MCF 10A (cell line): ENCODE measurements around the gene DHTKD1. TPM values are rescaled to one million over a fixed set of nuclear protein-coding genes. Genes with fewer than 3 reads are reported as not detected.

Source experiments
- Bru-seq: library from RNA; stranded (reverse); fragments of 400-500 nt; gene quantifications from one replicate; lab custom pipeline; 2021; lab: Mats Ljungman, UMichigan
- BruChase-seq, 2 experiments: library from RNA; stranded (reverse); fragments of 400-500 nt; gene quantifications; one replicate each; lab custom pipeline; 2021; lab: Mats Ljungman, UMichigan
- BruUV-seq: library from RNA; stranded (reverse); fragments of 400-500 nt; replicated peaks from 2 replicates; lab custom pipeline; 2021; lab: Mats Ljungman, UMichigan
- CTCF ChIA-PET: fragments of 300-600 bp; sonication (Branson Sonifier 250); formaldehyde crosslinking; extraction: SDS; loops from one replicate; lab custom pipeline; 2021; ENCODE audit warnings: antibody characterized with exemption, inconsistent platforms; lab: Yijun Ruan, JAX
- POLR2A ChIA-PET: fragments of 300-600, 350-650 bp; sonication (Branson Sonifier 250); formaldehyde crosslinking; extraction: SDS; loops from one replicate; lab custom pipeline; 2020; ENCODE audit warnings: antibody characterized with exemption, inconsistent platforms; lab: Yijun Ruan, JAX
- DNase-seq: peaks from one replicate; pipeline ENCODE4 v3.0.0-alpha.2; 2018; ENCODE audit not compliant: unreplicated experiment
- H3K27ac Mint-ChIP-seq: one replicate; pipeline ENCODE4 v1.8.0; 2022; ENCODE audit warnings: mild to moderate bottlenecking, low read depth, mixed read lengths; ENCODE audit not compliant: unreplicated experiment
- H3K27me3 Mint-ChIP-seq: one replicate; pipeline ENCODE4 v1.8.0; 2022; ENCODE audit warnings: mixed read lengths; ENCODE audit not compliant: insufficient read depth, unreplicated experiment
- H3K36me3 Mint-ChIP-seq: one replicate; pipeline ENCODE4 v1.8.0; 2022; ENCODE audit warnings: mild to moderate bottlenecking, moderate library complexity, mixed read lengths; ENCODE audit not compliant: insufficient read depth, unreplicated experiment
- H3K4me1 Mint-ChIP-seq: one replicate; pipeline ENCODE4 v1.8.0; 2022; ENCODE audit warnings: mixed read lengths; ENCODE audit not compliant: insufficient read depth, unreplicated experiment
- H3K4me3 Mint-ChIP-seq: one replicate; pipeline ENCODE4 v1.8.0; 2022; ENCODE audit warnings: mild to moderate bottlenecking, moderate library complexity, mixed read lengths; ENCODE audit not compliant: unreplicated experiment
- H3K9me3 Mint-ChIP-seq: one replicate; pipeline ENCODE4 v1.8.0; 2022; ENCODE audit warnings: mixed read lengths; ENCODE audit not compliant: unreplicated experiment
- intact Hi-C: fragments of 100-400 bp; cut with micrococcal nuclease; formaldehyde crosslinking; loops from 2 replicates; pipeline ENCODE4 v1.14.1; 2022
- long read RNA-seq: library from polyadenylated mRNA; stranded (forward); transcript quantifications from one replicate; pipeline ENCODE4 v2.0.0, GENCODE V29; 2022
- total RNA-seq: library from RNA; stranded (reverse); gene quantifications from 2 replicates; pipeline ENCODE4 v1.2.3, GENCODE V29; 2022
- TF ChIP-seq, protein P1 (sequence below): fragments of 200-600 bp; IDR thresholded peaks from one replicate; pipeline ENCODE4 v1.8.0; 2022; ENCODE audit warnings: antibody characterized with exemption, mild to moderate bottlenecking; ENCODE audit not compliant: unreplicated experiment

The DHTKD1 gene
- total RNA-seq (16.0 and 17.3 TPM in 2 replicates), Bru-seq, nascent RNA (percentile 52 among the genes with signal in this experiment), BruChase-seq, experiment 1, labeled RNA remaining after a 6-hour chase (percentile 67 among the genes with signal in this experiment), BruChase-seq, experiment 2, labeled RNA remaining after a 2-hour chase (percentile 60 among the genes with signal in this experiment)
- long read RNA-seq, full-length matches to known transcripts, result 20 of 35 reads
- long read RNA-seq, partial matches to known transcripts, result 4 of 35 reads
- long read RNA-seq, other reads (novel, unspliced or antisense), result 11 of 35 reads

- Mint-ChIP-seq H3K9me3 (no peaks in the 10 kb centered on the region), H3K27ac (peak within 1 kb of the TSS; percentile 87), H3K36me3 (peaks cover 3% of the 10 kb centered on the region), H3K4me3 (peak within 1 kb of the TSS; percentile 70), H3K27me3 (no peaks in the 10 kb centered on the region), H3K4me1 (peaks cover 20% of the 10 kb centered on the region)
- DNase-seq, result peak; percentile 98
- TF ChIP-seq, protein P1, sequence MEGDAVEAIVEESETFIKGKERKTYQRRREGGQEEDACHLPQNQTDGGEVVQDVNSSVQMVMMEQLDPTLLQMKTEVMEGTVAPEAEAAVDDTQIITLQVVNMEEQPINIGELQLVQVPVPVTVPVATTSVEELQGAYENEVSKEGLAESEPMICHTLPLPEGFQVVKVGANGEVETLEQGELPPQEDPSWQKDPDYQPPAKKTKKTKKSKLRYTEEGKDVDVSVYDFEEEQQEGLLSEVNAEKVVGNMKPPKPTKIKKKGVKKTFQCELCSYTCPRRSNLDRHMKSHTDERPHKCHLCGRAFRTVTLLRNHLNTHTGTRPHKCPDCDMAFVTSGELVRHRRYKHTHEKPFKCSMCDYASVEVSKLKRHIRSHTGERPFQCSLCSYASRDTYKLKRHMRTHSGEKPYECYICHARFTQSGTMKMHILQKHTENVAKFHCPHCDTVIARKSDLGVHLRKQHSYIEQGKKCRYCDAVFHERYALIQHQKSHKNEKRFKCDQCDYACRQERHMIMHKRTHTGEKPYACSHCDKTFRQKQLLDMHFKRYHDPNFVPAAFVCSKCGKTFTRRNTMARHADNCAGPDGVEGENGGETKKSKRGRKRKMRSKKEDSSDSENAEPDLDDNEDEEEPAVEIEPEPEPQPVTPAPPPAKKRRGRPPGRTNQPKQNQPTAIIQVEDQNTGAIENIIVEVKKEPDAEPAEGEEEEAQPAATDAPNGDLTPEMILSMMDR, result peak; percentile 23
- intact Hi-C loops, result loop anchor here (1.0 kb wide), 1 partner anchor 25 kb away; no protein-coding TSS in a partner anchor
- no TSS peak for BruUV-seq
- ChIA-PET POLR2A (interaction anchor here (0.9 to 2.2 kb wide), 3 partner anchors 13 to 35 kb away, joined by 4 to 34 read pairs (median 4); partner anchors contain the start of gene UPF2), CTCF (interaction anchor here (0.7 to 1.2 kb wide), 3 partner anchors 12 to 345 kb away, joined by 3 to 4 read pairs (median 3); no protein-coding TSS in a partner anchor)
These were observed at the start of gene DHTKD1 for GRCh38 chr10:12068449-12069269. DHTKD1 (plus strand) TSS chr10:12068954; CDS start chr10:12069034, 80 bp downstream.

DNA sequence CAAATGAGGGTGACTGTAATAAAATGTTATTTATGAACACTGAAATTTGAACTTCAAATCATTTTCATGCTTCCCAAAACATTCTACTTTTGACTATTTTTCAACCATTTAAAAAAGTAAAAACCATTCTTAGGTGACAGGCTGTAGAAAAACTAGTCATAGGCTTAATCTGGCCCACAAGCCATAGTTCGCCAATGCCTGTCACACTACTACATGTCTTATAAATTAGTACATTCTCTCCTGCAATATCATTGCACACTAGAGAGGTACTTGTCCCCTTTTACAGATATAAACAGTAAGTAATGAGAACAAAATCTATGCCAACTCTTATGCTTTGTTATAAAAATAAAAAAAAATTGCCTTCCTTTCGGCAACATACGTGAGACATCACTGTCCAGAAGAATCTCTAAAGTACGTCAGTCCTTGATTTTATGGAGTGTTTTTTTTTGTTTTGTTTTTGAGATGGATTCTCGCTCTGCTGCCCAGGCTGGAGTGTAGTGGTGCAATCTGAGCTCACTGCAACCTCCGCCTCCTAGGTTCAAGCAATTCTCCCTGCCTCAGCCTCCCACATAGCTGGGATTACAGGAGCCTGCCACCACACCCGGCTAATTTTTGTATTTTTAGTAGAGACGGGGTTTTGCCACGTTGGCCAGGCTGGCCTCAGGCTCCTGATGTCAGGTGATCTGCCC is 49.3 kb upstream of the DHTKD1 start:
- H3K4me1 Mint-ChIP-seq, result no peaks in the 10 kb centered on the region
- intact Hi-C loops, result no loop called here
- no peak for DNase-seq
- POLR2A ChIA-PET, result interaction anchor here (1.3 to 1.5 kb wide), 2 partner anchors 9 to 21 kb away, joined by 3 to 4 read pairs; no protein-coding TSS in a partner anchor
- peaks cover 33% of the 10 kb centered on the region for H3K36me3 Mint-ChIP-seq
- CTCF ChIA-PET, result no interaction called here
- TF ChIP-seq, protein P1, result no peak
- H3K27me3 Mint-ChIP-seq, result no peaks in the 10 kb centered on the region
- peak overlapping the region; percentile 31 for H3K27ac Mint-ChIP-seq
- no peak overlapping the region for H3K4me3 Mint-ChIP-seq
- no TSS peak for BruUV-seq
- H3K9me3 Mint-ChIP-seq, result no peaks in the 10 kb centered on the region

GRCh38 chr10:12020574-12020973 is 48.2 kb upstream of the DHTKD1 start:
- no TSS peak for BruUV-seq
- CTCF ChIA-PET, result interaction anchor here (1.8 kb wide), 1 partner anchor 10 kb away, joined by 4 read pairs; no protein-coding TSS in a partner anchor
- no peak overlapping the region for H3K27ac Mint-ChIP-seq
- H3K4me3 Mint-ChIP-seq, result no peak overlapping the region
- intact Hi-C loops, result no loop called here
- H3K27me3 Mint-ChIP-seq, result no peaks in the 10 kb centered on the region
- H3K36me3 Mint-ChIP-seq, result peaks cover 33% of the 10 kb centered on the region
- POLR2A ChIA-PET, result interaction anchor here (1.3 kb wide), 1 partner anchor 10 kb away, joined by 3 read pairs; no protein-coding TSS in a partner anchor
- no peaks in the 10 kb centered on the region for H3K9me3 Mint-ChIP-seq
- TF ChIP-seq, protein P1, result no peak
- DNase-seq, result no peak
- no peaks in the 10 kb centered on the region for H3K4me1 Mint-ChIP-seq
